Effector CD4-positive, alpha-beta T cell (primary cell): ENCODE results near the gene TXLNB.
"Not testable (repeated sequence)": the region's sequence is repeated elsewhere in the genome, so short reads cannot be mapped to it uniquely, and the experiment has no call there.

Experiments
- DNase-seq: peaks from one replicate; pipeline ENCODE4 v3.0.0-alpha.2; 2020

The TXLNB gene

DNA sequence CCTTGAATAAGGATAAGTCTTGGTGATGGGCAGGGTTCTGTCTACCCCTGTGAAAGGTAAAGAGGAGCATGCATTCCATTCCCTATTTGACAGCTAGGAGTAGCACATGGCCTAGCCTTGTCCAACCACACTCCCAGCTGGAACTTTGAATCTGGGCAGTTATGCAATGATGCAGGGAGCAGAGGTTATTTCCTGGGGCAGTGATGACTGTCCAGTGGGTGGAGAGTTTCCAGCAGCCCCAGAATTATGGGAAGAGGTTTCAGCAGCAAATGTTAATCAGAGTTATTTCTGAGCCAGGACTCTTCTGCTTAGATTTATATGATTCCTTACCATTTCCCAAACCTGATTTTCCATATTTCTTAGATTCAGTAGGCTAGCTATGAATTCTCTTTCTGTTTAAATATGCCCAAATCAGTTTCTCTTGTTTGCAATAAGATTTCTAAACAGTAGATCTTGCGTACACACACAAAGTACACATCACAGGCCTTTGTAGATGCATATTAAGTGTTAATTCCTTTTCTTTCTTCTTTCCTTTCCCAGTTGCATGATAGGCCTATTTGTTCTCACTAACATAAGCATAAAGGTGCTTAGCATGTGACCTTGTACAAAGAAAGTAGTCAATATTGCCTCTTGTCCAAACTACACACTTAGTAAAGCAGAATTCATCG, 17.3 kb upstream of the TXLNB start:
- DNase-seq: no peak

DNA sequence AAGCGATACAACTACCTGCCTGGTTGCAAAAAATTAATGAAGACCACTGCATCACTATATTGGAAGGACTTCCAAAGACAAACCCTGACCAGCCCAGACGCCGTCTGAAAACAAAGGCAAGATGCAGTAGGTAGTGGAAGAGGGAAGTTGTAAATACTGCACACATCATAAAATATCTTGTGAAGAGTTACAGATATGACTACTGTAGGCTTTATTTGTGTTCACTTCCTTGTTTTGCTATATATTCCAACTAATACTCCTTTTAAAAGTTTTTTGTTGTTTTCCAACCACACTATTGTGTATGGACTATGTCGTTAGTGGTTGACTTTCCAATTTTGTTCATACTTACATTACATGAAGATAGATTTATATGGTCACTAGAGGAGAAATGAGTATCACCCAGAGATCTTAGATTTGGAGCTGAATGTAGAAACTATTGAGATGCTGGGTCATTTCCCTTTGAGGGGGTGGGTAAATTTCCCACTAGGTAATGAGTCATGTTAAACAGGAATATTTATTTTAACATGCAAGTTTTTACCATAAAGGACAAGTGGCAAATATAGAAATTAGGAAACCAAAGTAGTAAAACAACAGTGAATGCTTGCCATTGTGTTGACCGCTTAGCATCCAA, 16.6 kb upstream of the TXLNB start:
- DNase-seq: no peak

DNA sequence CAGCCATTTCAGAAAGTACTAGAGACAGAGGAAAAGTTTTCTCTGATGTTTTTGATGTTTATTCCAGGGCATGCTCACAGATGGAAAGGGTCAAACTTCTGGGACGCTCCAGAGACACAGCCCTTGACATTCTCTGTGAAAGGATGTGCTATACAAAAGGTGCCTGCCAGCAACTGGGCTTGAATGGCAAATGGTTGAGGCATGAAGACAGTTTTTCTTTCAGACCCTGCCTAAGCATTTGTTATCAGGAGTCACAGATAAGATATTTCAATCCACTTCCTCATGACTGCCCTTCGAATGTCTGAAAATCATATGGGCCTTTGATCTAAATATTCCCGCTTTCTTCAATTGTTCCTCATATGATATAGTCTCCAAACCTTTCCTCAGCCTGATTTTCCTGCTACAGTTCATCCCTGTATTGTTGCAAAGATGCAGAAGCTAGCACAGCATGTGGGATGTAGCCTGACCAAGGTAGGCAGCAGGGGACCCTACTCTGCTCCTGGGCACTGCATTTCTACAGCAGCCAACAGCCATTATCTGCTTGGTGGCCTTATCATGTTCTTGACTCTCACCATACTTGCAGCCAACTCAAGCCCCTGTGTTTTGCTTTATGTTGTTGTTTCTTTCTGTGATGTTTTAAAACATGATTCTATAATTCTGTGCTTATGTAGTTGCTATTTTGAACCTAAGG, 14.6 kb upstream of the TXLNB start:
- no peak for DNase-seq

DNA sequence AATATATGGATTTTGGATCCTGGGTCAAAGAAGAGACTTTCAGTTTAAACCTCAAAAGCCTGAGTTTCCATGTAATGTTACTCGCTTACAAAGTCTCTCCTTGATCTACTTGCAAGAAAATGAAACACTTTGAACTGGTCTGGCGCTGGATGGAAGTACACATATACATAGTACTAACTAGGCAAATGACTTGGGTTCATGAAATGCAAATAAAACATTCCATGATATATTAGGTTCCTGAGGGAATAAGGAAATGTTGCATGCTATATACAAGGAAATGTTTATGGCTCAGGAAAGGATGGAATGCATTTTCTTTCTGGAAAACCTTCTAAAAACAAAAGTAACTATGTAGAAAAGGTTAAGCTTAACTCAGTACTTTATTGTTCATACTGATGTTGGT, 11.4 kb upstream of the TXLNB start:
- no peak for DNase-seq

DNA sequence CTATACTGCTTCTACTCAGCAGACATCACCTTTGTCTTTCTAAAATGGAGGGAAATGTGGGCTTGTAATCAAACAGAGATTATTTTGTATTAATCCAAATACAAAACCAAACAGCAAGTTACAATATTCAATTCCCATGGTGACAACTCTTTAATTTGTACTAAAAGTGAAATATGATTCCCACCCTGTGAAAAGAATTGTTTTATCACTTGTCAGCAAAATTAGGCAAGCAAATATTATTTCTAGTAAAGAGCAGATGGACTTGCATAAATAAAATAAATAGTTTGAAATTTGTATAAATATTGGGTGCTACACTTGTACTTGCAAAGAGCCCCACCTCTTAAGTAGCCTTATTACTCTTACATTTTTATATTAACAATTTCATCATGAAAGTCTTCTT, 6.1 kb upstream of the TXLNB start:
- no peak for DNase-seq

DNA sequence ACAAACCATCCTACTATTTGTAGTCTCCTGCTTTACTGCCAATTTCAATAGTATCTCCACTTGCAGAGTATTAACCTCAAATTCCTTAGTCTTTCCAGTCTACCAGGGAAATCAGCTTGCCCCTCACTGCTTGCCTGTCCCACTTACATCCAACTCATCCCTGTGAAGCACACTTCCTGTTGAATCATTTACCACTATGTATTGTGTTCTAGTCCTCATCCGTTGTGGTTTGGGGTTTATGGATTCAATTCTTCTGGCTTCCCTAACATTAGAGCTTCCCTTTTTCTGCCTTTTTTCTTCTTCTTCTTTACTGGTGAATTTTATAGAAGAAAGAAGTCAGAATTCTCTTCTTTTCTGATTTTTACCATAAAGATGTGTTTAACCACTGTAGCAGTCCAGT, 5.1 kb upstream of the TXLNB start:
- DNase-seq: no peak

DNA sequence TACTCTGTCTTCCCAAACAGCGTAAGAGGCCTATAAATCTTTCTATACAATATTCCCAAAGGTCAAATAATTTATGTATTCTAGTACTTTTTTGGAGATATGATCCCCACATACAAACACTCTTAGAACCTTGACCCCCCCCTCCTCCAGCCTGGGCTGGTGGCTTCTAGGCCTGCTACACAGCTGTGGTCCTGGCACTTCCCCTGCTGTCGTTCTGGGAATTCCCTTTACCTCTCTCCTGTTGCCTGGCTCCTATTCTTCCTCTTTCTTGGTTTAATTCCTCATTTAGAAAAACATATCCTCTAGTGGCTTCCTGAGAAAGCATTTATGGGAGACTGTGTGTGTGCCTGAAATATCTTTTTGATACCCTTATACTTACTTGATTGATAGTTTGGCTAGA, 4.1 kb upstream of the TXLNB start:
- no peak for DNase-seq

DNA sequence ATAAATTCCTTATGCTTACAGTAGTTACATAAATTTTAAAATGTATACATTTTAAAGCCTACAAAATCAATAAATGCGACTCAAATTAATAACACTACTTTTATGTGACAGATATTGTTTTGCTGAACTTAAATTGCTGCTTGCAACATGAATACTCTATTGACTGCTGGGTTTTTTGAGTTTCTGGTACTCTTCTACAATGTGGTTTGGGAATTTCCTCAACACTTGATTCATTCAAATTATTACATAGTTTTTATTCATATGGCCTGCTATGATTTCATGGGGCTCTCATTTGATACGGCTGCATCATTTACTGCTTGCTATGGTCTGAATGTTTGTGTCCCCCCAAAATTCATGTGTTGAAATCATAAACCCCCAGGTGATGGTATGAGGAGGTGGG, 2.3 kb upstream of the TXLNB start:
- DNase-seq: no peak

DNA sequence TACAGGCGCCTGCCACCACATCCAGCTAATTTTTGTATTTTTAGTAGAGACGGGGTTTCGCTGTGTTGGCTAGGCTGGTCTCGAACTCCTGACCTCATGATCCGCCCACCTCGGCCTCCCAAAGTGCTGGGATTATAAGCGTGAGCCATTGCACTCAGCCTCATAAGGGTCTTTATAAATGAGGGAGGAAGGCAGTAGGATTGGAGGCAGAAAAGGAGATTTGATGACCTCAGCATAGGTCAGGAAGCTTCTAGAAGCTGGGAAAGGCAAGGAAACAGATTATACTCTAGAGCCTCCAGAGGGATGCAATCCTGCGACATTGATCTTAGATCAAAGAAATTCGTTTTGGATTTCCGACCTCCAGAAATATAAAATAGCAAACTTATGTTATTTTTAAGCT, 1.4 kb upstream of the TXLNB start:
- not testable (repeated sequence) for DNase-seq

DNA sequence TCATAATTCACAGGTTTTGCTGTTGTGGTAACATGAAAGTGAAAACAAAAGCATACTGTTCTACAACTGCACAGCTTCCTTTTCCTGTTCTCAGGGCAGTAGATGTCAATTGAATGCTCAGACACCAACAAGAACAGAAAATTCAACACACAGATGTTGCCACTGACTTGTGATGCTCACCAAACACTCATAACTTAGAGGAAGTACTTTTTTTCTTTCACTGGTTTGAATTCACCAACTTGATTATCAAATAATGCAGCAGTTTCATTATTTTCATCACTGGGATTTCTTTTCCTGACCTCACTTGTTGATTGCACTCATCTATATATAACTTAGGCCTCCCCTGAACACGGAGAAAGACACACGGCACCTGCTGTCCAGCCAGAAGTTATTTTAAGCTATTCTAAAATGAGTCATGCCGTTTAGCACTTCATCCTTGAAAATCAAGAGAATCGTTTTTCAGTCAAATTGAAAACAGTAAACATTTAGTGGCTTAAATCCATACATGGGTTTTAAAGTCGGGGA, 949 bp downstream of the TXLNB start:
- DNase-seq: no peak

DNA sequence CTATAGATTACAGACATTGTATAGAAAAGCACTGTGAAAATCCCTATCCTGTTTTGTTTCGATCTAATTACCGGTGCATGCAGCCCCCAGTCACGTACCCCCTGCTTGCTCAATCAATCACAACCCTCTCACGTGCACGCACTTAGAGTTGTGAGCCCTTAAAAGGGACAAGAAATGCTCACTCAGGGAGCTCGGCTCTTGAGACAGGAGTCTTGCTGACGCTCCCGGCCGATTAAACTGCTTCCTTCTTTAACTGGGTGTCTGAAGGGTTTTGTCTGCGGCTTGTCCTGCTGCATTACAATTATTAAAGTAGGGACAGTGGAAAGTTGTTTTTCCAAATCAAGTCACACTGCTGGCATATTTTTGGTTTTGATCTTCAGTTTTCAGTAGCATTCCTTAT, 2.6 kb downstream of the TXLNB start:
- no peak for DNase-seq

DNA sequence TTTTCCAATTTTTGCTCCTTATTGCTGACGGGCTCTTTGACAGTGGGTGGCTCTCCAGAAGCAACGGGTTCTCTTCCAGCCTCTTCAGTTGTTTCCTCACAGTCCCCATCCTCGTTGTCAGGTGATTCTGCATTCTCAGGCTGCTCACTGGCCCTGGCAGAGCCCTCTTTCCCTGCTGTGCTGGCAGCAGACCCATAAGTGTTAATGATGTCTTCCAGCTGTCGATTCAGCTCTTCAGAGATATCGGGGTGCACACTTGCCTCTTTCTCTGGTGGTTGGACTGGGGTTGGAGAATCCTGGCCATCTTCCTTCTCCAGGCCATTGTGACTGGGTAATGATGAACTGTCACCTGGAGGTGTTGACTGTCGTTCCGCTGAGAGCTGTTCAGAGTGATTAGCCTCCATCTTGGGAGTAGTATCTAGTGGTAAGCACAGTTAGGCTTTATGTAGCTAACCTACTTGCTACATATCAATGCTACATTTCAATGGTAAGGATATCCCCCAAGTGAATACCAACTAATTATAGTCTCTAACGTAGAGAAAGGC, 3.2 kb downstream of the TXLNB start:
- no peak for DNase-seq

DNA sequence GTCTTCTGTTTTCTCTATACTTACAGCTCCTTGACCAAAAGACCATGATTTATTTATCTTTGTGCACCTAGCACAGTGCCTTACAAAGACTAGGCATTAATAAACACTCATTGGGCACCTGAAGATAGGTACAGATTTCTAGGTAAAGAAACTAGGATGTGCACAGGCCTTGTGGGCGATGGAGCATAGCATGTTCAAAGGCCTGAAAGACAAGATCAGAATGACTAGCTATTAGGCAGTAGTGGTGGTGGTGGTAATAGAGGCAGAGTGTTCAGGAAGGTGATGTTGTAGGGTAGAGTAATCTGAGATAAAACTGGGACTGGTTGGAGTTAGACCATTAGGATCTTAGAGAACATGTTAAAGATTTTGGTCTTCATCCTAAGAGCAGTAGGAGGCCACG, 3.9 kb downstream of the TXLNB start:
- DNase-seq: no peak

DNA sequence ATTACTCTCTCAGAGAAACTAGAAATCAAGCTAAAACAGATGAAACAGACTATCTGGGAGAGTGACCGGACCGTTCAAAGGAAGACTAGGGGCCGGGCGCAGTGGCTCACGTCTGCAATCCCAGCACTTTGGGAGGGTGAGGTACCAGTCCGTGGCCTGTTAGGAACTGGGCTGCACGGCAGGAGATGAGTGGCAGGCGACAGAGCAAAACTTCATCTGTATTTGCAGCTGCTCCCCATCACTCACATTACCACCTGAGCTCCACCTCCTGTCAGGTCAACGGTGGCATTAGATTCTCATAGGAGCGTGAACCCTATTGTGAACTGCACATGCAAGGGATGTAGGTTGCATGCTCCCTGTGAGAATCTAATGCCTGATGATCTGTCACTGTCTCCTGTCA, 5.4 kb downstream of the TXLNB start:
- not testable (repeated sequence) for DNase-seq

DNA sequence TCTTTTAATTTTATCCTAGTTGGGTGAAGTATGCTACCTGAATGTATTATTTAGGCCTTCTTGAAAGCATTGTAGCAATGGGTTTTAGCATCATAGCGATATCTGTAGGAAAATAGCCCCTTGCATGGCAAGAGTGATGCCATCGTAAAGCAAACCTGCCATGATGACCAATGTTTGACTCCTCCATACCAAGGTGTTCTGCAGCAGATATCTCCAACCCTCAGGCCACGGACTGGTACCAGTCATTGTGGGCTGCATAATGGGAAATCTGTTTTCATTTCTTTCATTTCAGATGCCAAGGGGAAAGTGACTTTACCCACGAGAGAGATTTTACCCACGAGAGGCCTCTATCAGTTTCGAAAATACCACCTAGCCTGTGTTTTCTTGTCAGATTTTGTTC, 6.2 kb downstream of the TXLNB start:
- no peak for DNase-seq

DNA sequence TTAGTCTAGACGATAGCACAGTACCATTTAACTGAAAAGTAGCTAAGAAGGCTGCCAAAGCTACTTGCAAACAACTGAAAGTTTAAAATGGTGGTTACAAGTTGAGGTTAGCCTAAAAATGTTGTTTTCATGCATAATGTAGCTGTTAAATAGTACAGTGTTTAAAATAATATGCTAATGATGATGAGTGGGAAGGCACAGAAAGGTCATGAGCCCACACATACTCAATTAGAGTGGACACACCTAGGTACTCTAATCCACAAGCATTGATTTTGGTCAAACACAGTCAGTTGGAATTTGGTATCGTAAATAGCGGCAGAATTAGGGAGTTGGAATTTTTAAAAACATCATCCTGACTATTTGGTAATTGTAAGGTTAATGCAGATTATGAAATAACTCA, 7.0 kb downstream of the TXLNB start:
- no peak for DNase-seq

DNA sequence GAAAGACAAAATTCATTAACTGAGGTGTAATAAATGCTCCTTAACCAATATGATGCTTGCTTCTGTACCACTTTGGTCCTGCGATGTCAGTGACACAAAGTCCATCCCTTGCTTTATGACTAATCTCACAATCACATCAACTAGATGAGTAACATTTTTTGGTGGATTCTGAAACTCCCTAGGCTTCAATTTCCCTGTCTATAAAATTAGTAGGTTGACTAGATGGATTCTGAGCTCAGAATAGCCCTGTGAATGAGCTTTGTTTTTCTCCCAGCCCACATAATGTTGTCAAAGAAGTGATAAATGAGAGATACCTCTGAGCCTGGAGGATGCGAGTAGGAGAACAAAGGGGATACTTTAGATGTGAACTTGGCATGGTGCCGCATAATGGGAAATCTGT, 9.1 kb downstream of the TXLNB start:
- DNase-seq: no peak

DNA sequence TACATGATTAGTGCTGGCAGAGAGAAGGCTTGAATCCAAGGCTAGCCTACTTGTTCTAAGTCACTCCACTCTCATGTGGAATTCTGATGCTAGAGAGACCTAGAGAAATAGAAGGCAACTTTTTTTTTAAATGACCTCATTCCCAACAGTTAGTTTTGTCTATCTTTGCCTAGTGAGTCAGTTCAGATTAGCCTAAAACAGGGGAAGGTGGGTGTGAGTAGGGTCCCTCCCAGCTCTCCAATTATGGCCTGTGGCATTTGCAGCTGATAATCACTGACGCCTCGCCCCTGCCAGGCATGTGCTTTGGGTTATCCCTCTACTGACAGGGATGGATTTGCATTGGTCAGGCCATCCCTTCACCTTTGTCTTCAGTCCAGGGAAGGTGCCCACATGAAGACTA, 13.6 kb downstream of the TXLNB start:
- DNase-seq: no peak

DNA sequence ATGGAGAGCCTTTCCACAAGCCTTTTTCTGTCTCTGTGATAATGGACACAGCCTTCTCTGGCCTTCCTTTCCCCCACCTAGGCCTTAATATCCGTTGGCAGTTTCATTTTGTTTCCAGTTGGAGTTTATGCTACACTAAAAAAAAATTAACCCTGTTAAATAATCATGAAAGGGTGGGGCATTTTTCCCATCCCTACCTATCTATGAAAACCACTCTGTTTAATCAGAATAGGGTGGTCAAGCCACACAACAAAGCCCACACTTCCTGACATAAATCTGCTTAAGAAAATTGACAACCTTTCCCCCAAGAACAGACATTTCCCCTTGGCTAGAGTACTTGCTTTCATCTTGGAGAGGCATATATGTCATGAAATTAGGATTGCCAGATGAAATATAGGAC, 14.2 kb downstream of the TXLNB start:
- no peak for DNase-seq

DNA sequence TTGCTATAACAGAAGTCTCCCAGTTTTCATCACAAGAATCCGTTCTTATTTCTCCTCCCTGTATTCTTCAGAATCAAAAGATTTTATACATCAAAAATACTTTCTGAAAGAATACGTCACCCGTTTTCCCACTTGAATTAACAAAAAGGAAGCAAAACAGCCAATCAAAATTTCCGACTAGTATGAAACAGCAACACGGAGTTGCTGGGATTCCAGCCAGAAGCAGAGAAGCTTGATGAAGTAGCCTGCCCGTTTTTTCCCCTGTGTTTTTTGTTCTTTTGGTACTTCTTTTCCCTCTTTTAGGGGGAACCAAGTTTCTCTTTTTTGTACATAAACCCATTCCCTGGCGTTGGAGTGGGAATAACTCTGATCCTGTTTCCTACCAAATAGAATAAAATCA, 14.6 kb downstream of the TXLNB start:
- DNase-seq: no peak

DNA sequence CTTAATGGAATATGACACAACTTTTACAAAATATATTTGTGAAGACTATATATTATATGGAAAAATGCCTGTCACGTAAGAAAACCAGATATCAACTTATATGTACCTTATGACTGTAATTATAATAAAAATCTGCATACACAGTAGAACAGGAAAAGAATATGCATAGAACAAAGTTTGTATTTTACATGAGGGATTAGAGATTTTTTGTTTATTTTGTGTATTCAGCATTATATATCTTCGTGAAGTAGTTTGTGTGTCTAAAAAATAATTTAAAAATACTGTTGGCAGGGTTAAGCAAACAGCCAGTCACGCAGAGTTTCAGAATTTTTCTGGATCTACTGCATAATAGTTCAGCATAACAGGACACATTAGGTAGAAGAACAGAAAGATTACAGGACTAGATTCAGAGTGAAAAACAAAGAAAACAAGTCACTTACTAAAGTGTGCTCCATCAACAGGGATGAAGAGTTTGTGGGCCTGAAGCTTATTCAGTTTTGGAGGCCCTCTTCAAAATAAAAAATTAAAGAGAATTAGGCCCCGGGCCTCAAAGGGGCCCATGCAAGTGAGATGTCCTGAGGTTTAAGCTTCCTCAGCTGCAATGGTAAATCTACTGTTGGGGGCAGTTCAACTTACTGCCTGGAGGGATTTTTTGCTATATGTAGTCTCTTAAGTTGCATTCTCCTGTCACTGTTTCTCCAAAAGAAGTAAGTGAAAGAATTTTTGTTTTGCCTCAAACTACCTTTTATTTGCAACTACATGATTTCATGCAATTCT, 16.3 kb downstream of the TXLNB start:
- DNase-seq: no peak

DNA sequence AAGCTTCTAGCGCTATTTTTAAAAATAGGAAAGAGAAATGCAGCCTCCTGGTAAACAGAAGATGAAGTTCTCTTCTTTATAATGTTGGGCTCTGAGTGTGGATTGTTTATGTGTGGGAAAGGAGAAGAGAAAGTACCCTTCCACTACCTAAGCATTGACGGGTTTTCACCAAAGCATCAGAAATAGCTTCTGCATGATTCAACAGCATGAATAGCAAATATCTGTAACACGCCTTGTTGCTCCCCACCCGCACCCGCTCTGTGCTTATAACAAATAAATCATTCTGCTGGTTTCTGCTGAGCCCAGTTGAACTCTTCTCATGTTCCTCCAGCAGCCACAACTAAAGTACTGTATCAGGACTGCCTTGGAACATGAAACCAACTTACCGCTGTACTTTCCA, 20.7 kb downstream of the TXLNB start:
- no peak for DNase-seq

DNA sequence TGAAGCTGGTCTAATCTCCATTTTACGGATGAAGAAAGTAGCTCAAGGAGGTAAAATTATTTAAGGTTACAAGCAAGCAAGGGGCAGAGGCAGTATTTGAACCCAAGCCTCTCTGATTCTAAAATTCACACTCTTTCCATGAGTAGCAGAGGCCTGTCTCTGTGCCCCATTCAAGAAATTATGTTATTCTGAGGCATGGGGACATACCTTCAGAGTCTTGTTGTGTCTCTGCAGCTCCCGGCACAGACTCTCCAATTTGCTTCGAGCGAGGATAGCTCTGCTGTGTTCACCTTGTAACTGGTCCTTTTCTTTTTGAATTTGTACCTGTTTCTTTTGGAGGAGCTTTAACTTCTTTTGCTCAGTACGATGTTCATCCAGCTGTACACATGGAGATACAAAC, 21.5 kb downstream of the TXLNB start:
- DNase-seq: no peak
